Measurements from ENCODE around the gene FPR2. TPM values are rescaled to one million over a fixed set of nuclear protein-coding genes. Genes with fewer than 3 reads are reported as not detected.
"Not testable (repeated sequence)": the region's sequence is repeated elsewhere in the genome, so short reads cannot be mapped to it uniquely, and the experiment has no call there.

Gene FPR2
- polyA plus RNA-seq, 1 donor, result 0.15 TPM

DNA sequence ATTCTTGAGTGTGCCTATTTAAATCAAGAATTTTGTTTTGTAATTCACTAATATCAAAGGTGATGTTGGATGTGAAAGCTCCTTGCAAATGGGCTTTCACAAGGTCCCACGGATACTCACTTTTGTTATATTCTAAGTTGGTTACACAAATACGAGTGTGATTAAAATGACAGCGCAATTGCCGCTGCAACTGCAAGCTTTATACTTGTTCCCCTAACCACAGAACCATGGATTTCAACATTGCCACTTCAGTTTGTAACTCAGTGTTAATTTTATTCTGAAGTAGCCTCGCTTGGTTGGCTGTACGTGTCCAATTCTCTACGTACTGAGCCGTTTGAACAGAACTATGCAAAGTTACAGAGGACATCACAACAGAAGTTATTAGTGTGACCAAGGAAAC, 44.4 kb downstream of the FPR2 start:
- not testable (repeated sequence) for DNase-seq

- not testable (repeated sequence) for DNase-seq
Observed at GRCh38 chr19:51806571-51806970, 45.6 kb downstream of the FPR2 start.

DNA sequence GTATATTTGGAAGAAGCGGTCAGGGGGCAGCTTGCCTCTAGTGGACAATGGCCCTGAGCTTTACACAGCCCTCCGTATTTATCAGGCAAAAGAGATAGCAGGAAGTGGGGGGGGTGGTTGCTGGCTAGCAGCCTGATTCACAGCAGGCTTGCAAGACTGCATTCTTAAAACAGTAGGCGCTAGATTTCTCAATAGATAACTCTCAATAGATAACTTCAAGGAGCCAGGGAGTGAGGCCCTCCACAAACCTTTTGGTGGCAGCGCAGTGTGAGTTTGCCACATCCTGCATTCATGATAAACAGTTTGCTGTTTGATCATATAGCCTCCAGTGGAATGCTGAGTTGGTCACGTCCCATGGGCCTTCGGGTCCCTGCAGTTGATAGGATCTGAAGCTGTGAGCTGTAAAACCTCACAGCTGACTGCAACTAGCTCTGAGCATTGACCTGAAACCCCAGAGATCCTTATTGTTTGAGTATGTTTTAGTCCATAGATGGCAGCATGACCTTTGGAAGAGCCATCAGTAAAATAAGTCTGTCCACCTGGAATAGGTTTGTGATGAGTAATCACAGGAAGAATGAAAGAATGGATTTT, 46.2 kb downstream of the FPR2 start:
- DNase-seq, result no peak

DNA sequence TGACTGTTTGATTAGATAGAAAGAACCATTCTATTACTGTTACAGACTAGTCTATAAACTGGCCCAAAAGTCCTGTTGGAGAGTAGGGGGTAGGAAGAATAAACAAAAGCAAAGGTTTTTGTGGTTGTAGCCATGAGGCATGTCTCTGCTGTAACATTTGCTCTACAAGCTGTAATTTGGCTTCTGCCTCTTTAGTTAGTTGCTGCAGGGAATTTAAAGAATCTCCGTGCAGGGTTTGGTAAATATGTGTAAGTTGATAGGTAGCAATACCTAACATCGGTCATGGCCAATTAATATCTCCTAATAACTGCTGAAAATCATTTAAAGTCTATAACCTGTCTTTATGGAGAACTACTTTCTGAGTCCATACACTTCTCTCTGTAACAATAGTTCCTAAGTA, 46.9 kb downstream of the FPR2 start:
- no peak for DNase-seq

GRCh38 chr19:51808333-51808986, 47.5 kb downstream of the FPR2 start:
- no peak for DNase-seq

DNA sequence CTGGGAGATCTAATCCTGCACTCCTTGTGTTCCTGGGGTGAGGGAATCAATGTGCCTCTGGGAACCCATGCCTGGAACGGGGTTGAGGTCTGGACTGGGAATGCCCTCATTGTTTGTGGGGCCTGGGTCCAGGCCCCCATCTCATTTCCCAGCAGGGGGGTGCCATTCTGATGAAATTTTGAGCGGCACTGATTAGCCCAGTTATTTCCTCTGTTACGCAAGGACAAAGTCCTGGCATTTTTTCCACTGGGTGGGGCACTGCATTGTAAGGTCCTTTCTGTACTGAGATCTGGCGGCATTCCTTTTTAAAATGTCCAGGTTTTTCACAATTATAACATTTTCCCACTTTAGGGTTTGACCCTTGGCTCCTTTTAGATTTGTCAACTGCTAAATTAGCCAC, 48.8 kb downstream of the FPR2 start:
- no peak for DNase-seq

- DNase-seq, result no peak
Observed at GRCh38 chr19:51810223-51810622, 49.2 kb downstream of the FPR2 start.

DNA sequence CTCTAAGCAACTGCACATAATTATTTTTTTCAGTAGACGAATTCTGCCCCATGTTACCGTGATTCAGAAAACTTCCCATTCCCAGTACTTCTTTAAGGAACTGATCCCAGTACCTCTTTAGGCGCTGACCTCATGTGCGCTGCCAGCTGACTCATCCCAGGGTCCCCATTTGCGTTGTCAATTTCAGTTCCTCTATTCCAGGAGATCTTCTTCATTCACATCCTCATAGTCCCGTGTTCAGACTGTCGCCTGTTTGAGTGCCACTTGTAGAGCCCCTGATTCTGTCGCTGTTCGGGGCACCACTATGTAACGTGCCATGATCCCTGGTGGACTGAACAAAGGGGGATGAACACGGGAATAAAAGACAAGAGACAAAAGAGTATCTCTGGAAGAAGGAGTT, 50.4 kb downstream of the FPR2 start:
- DNase-seq, result no peak

DNA sequence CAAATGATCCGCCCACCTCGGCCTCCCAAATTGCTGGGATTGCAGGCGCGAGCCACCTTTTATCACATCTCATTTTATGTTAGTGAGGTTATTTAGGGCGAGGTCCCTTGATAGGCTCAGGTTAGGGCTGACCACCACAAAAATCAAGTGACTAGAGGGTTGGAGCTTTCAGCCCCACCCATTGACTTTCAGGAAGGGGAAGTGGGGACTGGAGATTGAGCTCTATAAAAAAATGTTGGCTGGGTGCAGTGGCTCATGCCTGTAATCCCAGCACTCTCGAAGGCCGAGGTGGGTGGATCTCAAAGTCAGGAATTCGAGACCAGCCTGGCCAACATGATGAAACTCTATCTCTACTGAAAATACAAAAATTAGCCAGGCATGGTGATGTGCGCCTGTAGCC, 54.1 kb downstream of the FPR2 start:
- no peak for DNase-seq

DNA sequence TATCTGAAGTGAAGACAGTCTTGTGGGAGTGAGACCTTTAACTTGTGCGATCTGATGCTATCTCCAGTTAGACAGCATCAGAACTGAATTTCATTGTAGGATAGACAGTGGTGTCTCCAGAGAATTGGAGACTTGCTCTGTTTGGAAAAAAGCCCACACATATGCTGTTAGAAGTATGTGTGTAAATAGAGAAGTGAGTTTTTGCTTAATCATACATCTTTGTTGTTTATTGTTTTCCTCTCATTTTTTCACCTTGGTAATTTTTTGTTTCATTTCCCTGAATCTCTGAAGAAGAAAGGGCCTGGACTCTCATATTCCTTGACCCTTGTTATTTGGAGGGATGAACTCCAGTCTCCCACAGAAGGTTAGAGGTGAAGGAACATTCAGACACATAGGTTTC, 55.7 kb downstream of the FPR2 start:
- no peak for DNase-seq

DNA sequence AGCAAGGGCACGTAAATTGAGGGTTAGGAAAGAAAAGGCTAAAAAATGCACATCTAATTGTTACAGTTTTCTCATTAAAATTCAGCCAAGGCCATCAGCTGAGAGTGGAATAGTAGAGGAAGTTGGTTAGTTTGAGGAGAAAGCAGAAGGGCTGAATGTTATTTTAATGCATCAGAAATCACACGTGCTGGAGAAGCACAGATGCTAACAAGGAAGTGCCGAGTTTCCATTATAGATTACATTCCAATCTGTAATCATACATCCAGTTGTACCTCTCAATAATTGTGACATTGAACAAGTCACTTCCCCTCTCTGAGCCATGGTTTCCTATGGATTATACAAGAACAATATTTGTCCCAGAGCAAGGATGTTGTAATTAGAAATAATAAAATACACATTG, 59.0 kb downstream of the FPR2 start:
- DNase-seq, result no peak

Other genes starting within 250 kb of the FPR2 start
- not detected for gene SIGLEC6, start 229.5 kb upstream of the FPR2 start, polyA plus RNA-seq (ENCODE audit: insufficient read length)
- 22.3 TPM for gene ZNF175, start 189.9 kb upstream of the FPR2 start, polyA plus RNA-seq (ENCODE audit: insufficient read length)
- not detected for gene SIGLEC5, start 130.8 kb upstream of the FPR2 start, polyA plus RNA-seq (ENCODE audit: insufficient read length)
- 0.47 TPM for gene SIGLEC14, start 114.4 kb upstream of the FPR2 start, polyA plus RNA-seq (ENCODE audit: insufficient read length)
- gene SPACA6, start 67.8 kb upstream of the FPR2 start, polyA plus RNA-seq (ENCODE audit: insufficient read length), result 21.0 TPM
- gene HAS1, start 37.2 kb upstream of the FPR2 start, polyA plus RNA-seq (ENCODE audit: insufficient read length), result not detected
- gene FPR1, start 9.3 kb upstream of the FPR2 start, polyA plus RNA-seq (ENCODE audit: insufficient read length), result 0.58 TPM
- gene FPR3, start 34.0 kb downstream of the FPR2 start, polyA plus RNA-seq (ENCODE audit: insufficient read length), result 0.20 TPM
- gene ZNF577, start 126.8 kb downstream of the FPR2 start, polyA plus RNA-seq (ENCODE audit: insufficient read length), result 45.9 TPM
- gene ZNF649, start 143.8 kb downstream of the FPR2 start, polyA plus RNA-seq (ENCODE audit: insufficient read length), result 33.5 TPM
- 15.0 TPM for gene ZNF613, start 166.3 kb downstream of the FPR2 start, polyA plus RNA-seq (ENCODE audit: insufficient read length)
- gene ZNF350, start 225.7 kb downstream of the FPR2 start, polyA plus RNA-seq (ENCODE audit: insufficient read length), result 22.2 TPM
- 24.1 TPM for gene ZNF615, start 247.0 kb downstream of the FPR2 start, polyA plus RNA-seq (ENCODE audit: insufficient read length)

Measured in left kidney (tissue), 2 donors.